Left hindlimb (tissue), 1 donor: Measurements from ENCODE around the gene PRKAR2B.

Experiments
- DNase-seq: peaks from one replicate; pipeline ENCODE4 v3.0.0-alpha.2; 2018

The PRKAR2B gene

DNA sequence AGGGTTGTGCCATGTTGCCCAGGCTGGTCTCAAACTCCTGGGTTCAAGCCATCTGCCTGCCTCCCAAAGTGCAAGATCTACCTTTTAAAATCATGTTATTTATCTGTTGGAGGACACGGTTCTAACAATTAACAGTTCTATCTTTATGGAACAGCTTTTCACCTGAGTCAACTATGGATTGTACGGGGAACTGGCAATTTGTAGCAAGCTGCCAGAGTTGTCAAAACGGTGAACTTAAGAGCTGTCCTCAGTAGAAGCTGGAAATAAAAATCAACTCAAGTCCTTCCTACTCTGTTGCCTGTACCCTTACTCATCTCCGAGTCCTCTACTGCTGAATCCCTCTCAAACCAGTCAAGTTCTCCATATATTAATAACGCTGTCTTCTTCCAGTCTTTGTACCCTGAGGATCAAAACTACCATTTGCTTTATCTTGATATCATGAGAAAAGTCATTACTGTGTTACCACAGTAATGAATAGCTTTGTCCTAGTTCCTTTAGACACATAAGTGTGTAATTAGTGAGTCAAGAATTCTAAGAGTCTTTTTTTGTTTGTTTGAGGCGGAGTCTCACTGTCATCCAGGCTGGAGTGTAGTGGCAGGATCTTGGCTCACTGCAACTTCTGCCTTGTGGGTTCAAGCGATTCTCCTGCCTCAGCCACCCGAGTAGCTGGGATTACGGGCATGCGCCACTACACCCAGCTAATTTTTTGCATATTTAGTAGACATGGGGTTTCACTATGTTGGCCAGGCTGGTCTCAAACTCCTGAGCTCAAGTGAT lies 152.5 kb downstream of the PRKAR2B start:
- no peak for DNase-seq

DNA sequence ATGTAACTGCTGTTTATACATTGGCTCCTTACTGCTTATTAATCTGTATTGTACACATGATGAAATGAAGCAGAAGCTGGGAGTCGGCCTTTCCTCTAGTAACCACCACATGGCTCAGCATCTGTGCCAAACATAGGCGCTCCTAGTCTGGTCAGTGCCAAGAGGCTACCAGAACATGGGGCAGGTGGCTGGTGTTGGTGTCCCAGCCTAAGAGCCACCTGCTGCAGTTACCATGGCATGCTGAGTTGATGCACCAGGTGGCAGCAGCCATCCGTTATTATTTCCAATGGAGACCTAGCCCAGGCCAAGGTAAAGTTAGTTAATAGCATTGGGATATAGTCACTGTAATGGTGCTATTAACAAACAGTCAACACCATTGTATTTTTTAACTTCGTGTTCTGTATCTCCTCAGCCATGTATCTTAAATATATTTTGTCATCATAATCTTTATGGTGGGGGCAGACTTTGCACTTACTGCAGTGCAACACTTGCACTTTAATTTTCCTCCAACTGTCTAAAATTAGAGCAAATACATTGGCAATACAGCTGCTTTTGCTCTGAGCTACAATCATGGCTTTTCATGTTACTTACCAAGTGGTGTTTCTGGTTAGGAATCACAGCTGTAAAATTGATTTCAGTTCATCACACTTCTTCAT lies 157.4 kb downstream of the PRKAR2B start:
- peak; percentile 46 for DNase-seq

DNA sequence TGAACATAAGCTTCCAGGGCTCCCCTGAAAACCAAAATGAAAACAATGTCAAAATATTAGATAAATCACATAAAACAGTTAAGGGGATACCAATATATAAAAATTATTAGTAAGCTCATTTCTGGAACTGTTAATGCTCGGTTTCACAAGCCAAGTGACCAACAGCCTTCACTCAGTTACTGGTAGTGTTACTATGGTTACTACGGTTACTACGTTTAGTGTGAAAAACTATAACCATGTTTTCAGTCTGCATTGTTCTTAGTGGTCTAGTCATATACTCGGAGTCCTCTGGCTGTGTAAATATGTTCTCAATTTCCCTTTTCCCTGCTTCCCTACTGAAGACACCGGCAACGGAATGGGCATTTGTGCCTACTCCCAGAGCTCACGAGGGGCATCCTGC lies 159.1 kb downstream of the PRKAR2B start:
- no peak for DNase-seq

DNA sequence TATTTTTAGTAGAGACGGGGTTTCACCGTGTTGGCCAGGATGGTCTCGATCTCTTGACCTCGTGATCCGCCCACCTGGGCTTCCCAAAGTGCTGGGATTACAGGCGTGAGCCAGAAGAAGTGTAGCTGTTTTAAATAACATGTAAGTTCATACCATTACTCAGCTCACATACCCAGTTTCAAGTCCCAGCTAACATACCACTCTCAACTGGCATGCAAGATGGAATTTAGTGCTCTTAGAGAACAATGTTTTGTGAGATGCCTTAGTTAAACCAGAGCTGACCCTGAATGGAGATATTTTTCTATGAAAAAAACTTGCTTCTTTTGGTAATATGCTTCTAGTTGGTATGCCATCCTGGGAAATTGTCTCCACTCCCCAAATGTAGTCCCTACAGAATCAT lies 161.6 kb downstream of the PRKAR2B start:
- no peak for DNase-seq

DNA sequence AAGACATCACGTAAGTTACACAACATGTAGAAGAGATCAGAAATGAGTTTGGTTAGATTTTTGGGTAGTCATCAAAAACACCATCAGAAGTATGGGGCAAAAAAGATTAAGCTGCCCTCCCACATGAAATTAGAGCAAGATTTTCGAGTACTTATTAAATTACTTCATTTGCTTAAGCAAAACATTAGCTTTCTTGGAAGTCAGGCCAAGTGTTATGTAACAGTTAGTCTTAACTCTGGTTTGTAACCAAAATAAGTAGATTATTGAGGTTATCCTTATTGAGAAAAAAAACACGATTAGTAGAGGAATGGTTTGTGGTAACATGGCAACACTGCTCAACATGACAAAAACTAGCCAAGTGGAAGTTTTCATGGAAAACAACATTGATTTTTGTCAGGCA lies 162.2 kb downstream of the PRKAR2B start:
- no peak for DNase-seq

DNA sequence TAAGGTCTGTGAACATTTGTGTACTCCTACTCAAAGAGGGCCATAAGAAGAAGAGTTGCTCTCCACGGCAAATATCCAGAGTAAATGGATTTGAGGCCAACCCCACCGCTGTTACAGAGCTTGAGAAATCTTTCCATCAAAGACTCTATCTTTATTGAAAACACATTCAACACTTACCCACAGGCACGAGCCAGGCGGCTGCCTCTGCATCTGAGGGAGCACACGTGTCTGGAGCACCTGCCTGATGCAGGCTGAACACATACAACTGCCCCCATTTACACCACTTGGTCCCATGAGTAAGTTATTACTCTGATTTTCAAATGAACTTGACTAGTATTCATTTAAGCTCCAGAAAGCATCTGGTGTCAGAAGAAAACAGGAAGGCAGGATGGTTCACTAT lies 163.0 kb downstream of the PRKAR2B start:
- DNase-seq: no peak

DNA sequence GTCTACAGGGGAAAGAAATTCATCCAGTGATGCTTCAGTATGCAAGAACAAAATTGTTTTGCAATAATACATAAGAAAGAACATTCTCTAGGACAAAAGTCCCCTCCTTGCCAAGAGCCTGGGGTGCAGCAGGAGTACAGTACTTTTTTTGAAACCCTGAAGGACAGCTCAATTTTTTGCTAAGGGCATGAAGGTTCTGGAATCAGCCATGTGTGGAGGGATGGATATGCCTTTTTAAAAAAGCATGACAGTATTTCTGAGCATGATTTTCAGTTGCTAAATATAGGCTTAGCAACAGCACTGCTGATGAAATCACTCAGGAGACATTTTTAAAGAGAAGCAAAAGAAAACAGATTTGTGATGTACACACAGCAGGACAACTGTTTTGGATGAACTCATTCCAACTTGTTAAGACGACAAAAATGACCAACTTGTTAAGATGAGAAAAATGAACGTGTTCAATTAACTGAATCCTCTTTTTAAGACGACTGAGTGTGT lies 163.6 kb downstream of the PRKAR2B start:
- DNase-seq: no peak

DNA sequence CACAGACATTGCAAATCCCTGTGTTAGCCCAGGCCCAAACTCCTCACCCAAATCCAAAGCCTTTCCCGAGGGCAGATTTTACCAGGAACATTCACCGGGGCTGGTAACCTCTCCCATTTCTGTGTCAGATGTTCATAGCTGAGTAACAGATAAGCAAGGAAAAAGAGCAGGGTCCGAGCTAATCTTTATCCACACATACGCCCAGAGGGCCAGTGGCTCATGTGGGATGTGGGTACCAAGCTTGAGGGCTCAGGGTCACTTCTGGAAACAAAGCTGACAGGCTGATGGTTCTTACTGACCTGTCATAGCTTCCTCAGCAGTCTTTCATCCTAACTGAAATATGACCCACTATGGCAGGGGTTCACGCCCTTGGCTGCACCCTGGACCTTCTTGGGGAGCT lies 164.1 kb downstream of the PRKAR2B start:
- no peak for DNase-seq

DNA sequence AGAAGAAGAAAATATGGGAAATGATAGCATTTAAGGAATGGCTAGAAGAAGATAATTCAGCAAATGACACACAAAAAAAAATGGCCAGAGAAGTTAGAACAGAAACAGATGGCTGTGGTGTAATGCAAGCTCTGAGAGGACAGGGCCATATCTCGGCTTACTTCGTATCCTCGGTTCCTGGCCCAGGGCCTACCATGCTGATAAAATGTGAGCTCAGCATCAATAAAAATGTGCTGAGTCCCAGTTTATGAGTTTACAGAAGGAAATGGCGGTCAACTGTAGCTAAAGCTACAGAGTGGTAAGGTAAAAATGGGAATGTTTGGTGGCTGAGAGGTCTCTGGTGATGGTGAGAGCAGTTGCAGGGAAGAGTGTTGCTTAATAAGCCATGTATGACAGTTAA lies 165.1 kb downstream of the PRKAR2B start:
- DNase-seq: no peak

DNA sequence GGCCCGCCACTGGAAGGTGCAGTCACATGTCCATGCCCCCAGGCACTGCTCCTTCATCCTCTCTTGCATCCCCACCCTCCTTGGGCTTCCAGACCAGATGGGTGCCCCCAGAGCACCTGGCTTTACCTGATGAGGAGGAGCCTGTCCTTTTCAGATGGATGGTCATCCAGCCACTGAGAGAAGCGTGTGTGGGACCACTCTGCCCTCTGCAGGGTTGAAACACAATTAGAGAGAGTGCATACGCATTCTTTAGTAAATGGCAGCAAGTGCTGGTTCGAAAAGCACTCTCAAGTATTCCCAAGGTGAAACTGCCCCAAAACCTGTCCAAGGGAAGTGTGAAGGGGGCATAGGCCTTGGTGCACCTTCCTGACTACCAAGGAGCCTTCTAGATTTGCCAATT lies 165.9 kb downstream of the PRKAR2B start:
- no peak for DNase-seq
